A549 (cell line): ENCODE results near the gene FTCD. TPM values are rescaled to one million over a fixed set of nuclear protein-coding genes. Genes with fewer than 3 reads are reported as not detected.

Source experiments
- ATAC-seq, 2 experiments: fragments of 200-7000 bp in 1 of 2; fragments of >200 bp in 1 of 2; cut with Nextera tagmentation in 1 of 2; cut with Tn5 transposase in 1 of 2; 3 replicates each; pipeline versions ENCODE4 v1.8.0 to v1.9.1; 2018 to 2020; ENCODE audit warnings: mild to moderate bottlenecking in 1 of 2, moderate library complexity in 1 of 2
- CTCF ChIA-PET: fragments of 300-600 bp; sonication (Branson Sonifier 250); formaldehyde crosslinking; extraction: SDS; loops from one replicate; lab custom pipeline; 2021; ENCODE audit warnings: antibody characterized with exemption, inconsistent platforms; lab: Yijun Ruan, JAX
- POLR2A ChIA-PET: fragments of 350-600 bp; formaldehyde crosslinking; extraction: SDS; loops from one replicate; lab custom pipeline; 2021; ENCODE audit warnings: antibody characterized with exemption, inconsistent platforms; lab: Yijun Ruan, JAX
- DNase-seq, 2 experiments: peaks; one replicate each; pipeline versions ENCODE4 v3.0.0 to v3.0.0-alpha.2; 2011 to 2016; ENCODE audit warnings: low read depth in 1 of 2, low spot score in 1 of 2
- FAIRE-seq: peaks from 2 replicates; lab custom pipeline; 2011; peaks lifted over from hg19 to GRCh38; lab: Jason Lieb, UNC
- H3K27ac ChIP-seq, 2 experiments: fragments of >200 bp; sonication (Bioruptor Twin); formaldehyde crosslinking; 3 replicates each; pipeline ENCODE4 v1.5.1; 2016 to 2017
- H3K4me1 ChIP-seq: fragments of >200 bp; sonication (Bioruptor Twin); formaldehyde crosslinking; 3 replicates; pipeline ENCODE4 v1.6.1; 2016
- H3K4me2 ChIP-seq: fragments of >200 bp; sonication (Bioruptor Twin); formaldehyde crosslinking; 3 replicates; pipeline ENCODE4 v1.6.1; 2016
- H3K4me3 ChIP-seq: fragments of >200 bp; sonication (Bioruptor Twin); formaldehyde crosslinking; 3 replicates; pipeline ENCODE4 v1.5.1; 2016
- H3K9me3 ChIP-seq: fragments of >200 bp; sonication (Bioruptor Twin); formaldehyde crosslinking; 3 replicates; pipeline ENCODE4 v1.6.1; 2016
- BCL3 ChIP-seq: fragments of >200 bp; sonication (Bioruptor Twin); formaldehyde crosslinking; IDR thresholded peaks from 3 replicates; pipeline ENCODE4 v1.6.1; 2016
- CBX2 ChIP-seq: fragments of 200-600 bp; sonication (generic); IDR thresholded peaks from 2 replicates; pipeline ENCODE4 v1.6.1; 2016; ENCODE audit warnings: low read depth, mild to moderate bottlenecking, borderline replicate concordance
- CEBPB ChIP-seq, 2 experiments: fragments of >200 bp in 1 of 2; sonication (Bioruptor Twin) in 1 of 2; formaldehyde crosslinking in 1 of 2; IDR thresholded peaks; 2 replicates each; pipeline ENCODE4 v1.6.1; 2012 to 2016
- CHD2 ChIP-seq: fragments of 150-350 bp; IDR thresholded peaks from 2 replicates; pipeline ENCODE4 v1.6.1; 2014; ENCODE audit warnings: low read length; ENCODE audit not compliant: partially characterized antibody
- EHF ChIP-seq: fragments of 250-450 bp; sonication (Bioruptor Pico); IDR thresholded peaks from 2 replicates; pipeline ENCODE4 v1.5.0; 2020; ENCODE audit warnings: mild to moderate bottlenecking
- ESRRA ChIP-seq: fragments of 150-350 bp; IDR thresholded peaks from 2 replicates; pipeline ENCODE4 v1.6.1; 2014; ENCODE audit warnings: mild to moderate bottlenecking, low read length, borderline replicate concordance
- FOXS1 ChIP-seq: fragments of 250-450 bp; sonication (Bioruptor Pico); IDR thresholded peaks from 2 replicates; pipeline ENCODE4 v1.5.0; 2020; ENCODE audit warnings: mild to moderate bottlenecking, moderate library complexity
- GATA3 ChIP-seq: IDR thresholded peaks from 2 replicates; pipeline ENCODE4 v1.6.1; 2012; ENCODE audit warnings: borderline replicate concordance
- HES2 ChIP-seq: fragments of >200 bp; sonication (Bioruptor Twin); formaldehyde crosslinking; IDR thresholded peaks from 2 replicates; pipeline ENCODE4 v1.6.1; 2016
- HOXA7 ChIP-seq: fragments of 250-450 bp; sonication (Bioruptor Pico); IDR thresholded peaks from 2 replicates; pipeline ENCODE4 v1.5.0; 2020; ENCODE audit warnings: mild to moderate bottlenecking, moderate library complexity
- JUN ChIP-seq, 2 experiments: fragments of >200 bp; sonication (Bioruptor Twin); formaldehyde crosslinking; IDR thresholded peaks; 2 replicates in 1 of 2; 3 replicates in 1 of 2; pipeline ENCODE4 v1.6.1; 2016 to 2017
- JUNB ChIP-seq: fragments of >200 bp; sonication (Bioruptor Twin); formaldehyde crosslinking; IDR thresholded peaks from 2 replicates; pipeline ENCODE4 v1.6.1; 2016
- KDM5A ChIP-seq: fragments of 200-600 bp; sonication (generic); IDR thresholded peaks from 2 replicates; pipeline ENCODE4 v1.6.1; 2016; ENCODE audit warnings: antibody characterized with exemption, mild to moderate bottlenecking
- MAX ChIP-seq: IDR thresholded peaks from 2 replicates; pipeline ENCODE4 v1.6.1; 2012
- NFE2L2 ChIP-seq: fragments of 150-350 bp; conservative IDR thresholded peaks from 2 replicates; pipeline ENCODE4 v1.6.1; 2014; ENCODE audit warnings: low read length
- RAD21 ChIP-seq, 2 experiments: fragments of >200 bp in 1 of 2; sonication (Bioruptor Twin) in 1 of 2; formaldehyde crosslinking in 1 of 2; IDR thresholded peaks in 1 of 2; conservative IDR thresholded peaks in 1 of 2; 2 replicates in 1 of 2; 3 replicates in 1 of 2; pipeline ENCODE4 v1.6.1; 2012 to 2018; ENCODE audit warnings: inconsistent platforms in 1 of 2
- RARB ChIP-seq: fragments of 250-450 bp; sonication (Bioruptor Pico); IDR thresholded peaks from 2 replicates; pipeline ENCODE4 v1.8.0; 2021; ENCODE audit warnings: mild to moderate bottlenecking, moderate library complexity
- REST ChIP-seq: fragments of 200-600 bp; sonication (generic); IDR thresholded peaks from 2 replicates; pipeline ENCODE4 v1.6.1; 2016; ENCODE audit warnings: antibody characterized with exemption, mild to moderate bottlenecking, moderate library complexity
- SMC3 ChIP-seq: fragments of >200 bp; sonication (Bioruptor Twin); formaldehyde crosslinking; IDR thresholded peaks from 3 replicates; pipeline ENCODE4 v1.6.1; 2018; ENCODE audit warnings: inconsistent platforms
- ZC3H11A ChIP-seq: fragments of 450-650 bp; IDR thresholded peaks from 2 replicates; pipeline ENCODE4 v1.6.1; 2014; ENCODE audit warnings: antibody characterized with exemption, mild to moderate bottlenecking
- ZFP36 ChIP-seq: fragments of 450-650 bp; IDR thresholded peaks from 2 replicates; pipeline ENCODE4 v1.6.1; 2014; ENCODE audit warnings: borderline replicate concordance; ENCODE audit not compliant: partially characterized antibody
- WGBS: methylation state at CpG from one replicate; pipeline ENCODE4 v1.1.6; 2017; ENCODE audit errors: missing lambda C conversion rate; 5-methylcytosine and 5-hydroxymethylcytosine counted together
- polyA plus RNA-seq, 4 experiments: library from polyadenylated mRNA; depleted of rRNA in 3 of 4; stranded (reverse); fragments of >200 nt; fragmentation: RNase III in 1 of 4; extraction: RNeasy Plus Mini Kit Qiagen cat#74134 plus additional on column Dnase treatment in 1 of 4; gene quantifications; 2 replicates in 3 of 4; 3 replicates in 1 of 4; pipeline ENCODE4 v1.2.3, GENCODE V29; 2011 to 2017

Gene FTCD
- polyA plus RNA-seq, 2 of the 4 experiments (the other 2 are of a cell fraction), result not detected

- TF ChIP-seq REST (no peak), MAX (no peak), ZFP36 (no peak), CHD2 (no peak), ZC3H11A (no peak), JUNB (no peak), RAD21 (conservative IDR thresholded peaks at IDR 0.05 in 1 of 2, IDR thresholded peaks at IDR 0.05 in 1 of 2) (no peak)
These were observed 63.8 kb downstream of the FTCD start (continued) for GRCh38 chr21:46091631-46092025.

- 27% methylated on average over 4 of the region's 4 CpGs for WGBS
- no peak for FAIRE-seq
These were observed 64.3 kb downstream of the FTCD start for GRCh38 chr21:46091118-46091517.

More at GRCh38 chr21:46091118-46091517, 64.3 kb downstream of the FTCD start:
- TF ChIP-seq RARB (CRISPR knock-in tag) (no peak), CBX2 (no peak), MAX (no peak), NFE2L2 (no peak), GATA3 (no peak), HOXA7 (CRISPR knock-in tag) (no peak), FOXS1 (CRISPR knock-in tag) (no peak), EHF (CRISPR knock-in tag) (no peak), BCL3 (no peak), KDM5A (no peak), JUN (IDR thresholded peaks at IDR 0.05) (no peak), SMC3 (no peak), RAD21 (conservative IDR thresholded peaks at IDR 0.05 in 1 of 2, IDR thresholded peaks at IDR 0.05 in 1 of 2) (no peak), REST (no peak), CEBPB (IDR thresholded peaks at IDR 0.05) (no peak), ESRRA (no peak), HES2 (no peak)
- ATAC-seq, result no peak
- Histone ChIP-seq H3K4me3 (no peak overlapping the region), H3K4me2 (no peak overlapping the region), H3K27ac (no peak overlapping the region), H3K4me1 (no peaks in the 10 kb centered on the region), H3K9me3 (no peaks in the 10 kb centered on the region)
- DNase-seq, result no peak
- ChIA-PET POLR2A (no interaction called here), CTCF (no interaction called here)
